HG02943 (cell line): ENCODE measurements around the gene ATP9B.

Experiments used
- ATAC-seq: cut with Tn5 transposase; IDR thresholded peaks from one replicate; pipeline ENCODE4 v1.9.1; 2021; ENCODE audit warnings: mild to moderate bottlenecking, low read depth, moderate library complexity; ENCODE audit not compliant: unreplicated experiment

Gene ATP9B, protein sequence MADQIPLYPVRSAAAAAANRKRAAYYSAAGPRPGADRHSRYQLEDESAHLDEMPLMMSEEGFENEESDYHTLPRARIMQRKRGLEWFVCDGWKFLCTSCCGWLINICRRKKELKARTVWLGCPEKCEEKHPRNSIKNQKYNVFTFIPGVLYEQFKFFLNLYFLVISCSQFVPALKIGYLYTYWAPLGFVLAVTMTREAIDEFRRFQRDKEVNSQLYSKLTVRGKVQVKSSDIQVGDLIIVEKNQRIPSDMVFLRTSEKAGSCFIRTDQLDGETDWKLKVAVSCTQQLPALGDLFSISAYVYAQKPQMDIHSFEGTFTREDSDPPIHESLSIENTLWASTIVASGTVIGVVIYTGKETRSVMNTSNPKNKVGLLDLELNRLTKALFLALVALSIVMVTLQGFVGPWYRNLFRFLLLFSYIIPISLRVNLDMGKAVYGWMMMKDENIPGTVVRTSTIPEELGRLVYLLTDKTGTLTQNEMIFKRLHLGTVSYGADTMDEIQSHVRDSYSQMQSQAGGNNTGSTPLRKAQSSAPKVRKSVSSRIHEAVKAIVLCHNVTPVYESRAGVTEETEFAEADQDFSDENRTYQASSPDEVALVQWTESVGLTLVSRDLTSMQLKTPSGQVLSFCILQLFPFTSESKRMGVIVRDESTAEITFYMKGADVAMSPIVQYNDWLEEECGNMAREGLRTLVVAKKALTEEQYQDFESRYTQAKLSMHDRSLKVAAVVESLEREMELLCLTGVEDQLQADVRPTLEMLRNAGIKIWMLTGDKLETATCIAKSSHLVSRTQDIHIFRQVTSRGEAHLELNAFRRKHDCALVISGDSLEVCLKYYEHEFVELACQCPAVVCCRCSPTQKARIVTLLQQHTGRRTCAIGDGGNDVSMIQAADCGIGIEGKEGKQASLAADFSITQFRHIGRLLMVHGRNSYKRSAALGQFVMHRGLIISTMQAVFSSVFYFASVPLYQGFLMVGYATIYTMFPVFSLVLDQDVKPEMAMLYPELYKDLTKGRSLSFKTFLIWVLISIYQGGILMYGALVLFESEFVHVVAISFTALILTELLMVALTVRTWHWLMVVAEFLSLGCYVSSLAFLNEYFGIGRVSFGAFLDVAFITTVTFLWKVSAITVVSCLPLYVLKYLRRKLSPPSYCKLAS

DNA sequence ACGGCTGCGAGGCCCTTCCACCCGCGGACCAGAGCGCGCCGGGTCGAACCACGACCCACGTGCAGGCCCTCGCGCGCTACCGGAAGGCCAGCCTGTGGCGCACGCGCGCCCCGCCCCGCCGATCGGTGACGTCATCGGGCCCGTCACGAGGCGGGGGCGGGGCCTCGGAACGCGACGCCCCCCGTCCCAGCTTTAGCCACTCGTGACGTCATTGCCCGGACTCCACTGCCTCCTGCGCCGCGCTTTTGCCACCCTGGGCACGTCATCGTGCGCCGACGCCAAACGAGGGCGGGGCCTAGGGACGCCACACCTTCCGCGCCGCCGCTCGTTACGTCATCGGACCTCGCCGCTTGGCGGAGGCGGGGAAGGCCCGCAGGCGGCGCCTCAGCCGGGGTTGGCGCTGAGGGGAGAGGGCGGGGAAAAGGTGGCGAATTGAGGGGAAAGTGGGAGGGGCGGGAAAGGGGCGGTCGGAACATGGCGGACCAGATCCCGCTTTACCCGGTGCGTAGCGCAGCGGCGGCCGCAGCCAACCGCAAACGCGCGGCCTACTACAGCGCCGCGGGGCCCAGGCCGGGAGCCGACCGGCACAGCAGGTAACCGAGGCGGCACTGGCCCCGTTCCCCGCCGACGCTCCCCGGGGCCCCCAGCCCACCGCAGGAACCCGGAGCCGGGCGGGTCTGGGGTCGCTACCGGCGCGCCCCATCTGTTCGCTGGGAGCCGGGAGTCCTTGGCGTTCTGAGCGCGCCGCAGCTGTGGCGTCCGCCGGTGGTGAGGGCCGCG, at the start of gene ATP9B:
Gene ATP9B (plus strand): TSS at position 458 of the 780 bp plus-strand sequence. CDS start 17 bp downstream, at position 475.
- ATAC-seq = peak; percentile 73

DNA sequence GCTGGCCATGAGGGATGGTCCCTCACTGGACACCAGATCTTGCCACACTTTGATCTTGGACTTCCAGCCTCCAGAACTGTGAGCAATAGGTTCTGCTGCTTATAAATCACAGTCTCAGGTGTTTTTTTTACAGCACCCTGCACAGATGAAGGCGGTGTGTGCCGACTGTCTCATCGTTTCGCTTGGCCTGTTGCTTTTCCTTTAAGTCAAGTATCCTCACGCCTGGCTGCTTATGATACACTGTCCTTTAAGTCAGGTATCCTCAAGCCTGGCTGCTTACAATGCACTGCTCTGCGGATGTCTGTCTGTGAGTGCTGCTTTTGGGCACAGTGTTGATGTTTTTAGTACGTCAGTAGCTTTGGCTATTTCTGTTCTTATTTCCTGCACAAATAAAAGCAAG, 49.3 kb upstream of the ATP9B start:
- ATAC-seq = no peak

DNA sequence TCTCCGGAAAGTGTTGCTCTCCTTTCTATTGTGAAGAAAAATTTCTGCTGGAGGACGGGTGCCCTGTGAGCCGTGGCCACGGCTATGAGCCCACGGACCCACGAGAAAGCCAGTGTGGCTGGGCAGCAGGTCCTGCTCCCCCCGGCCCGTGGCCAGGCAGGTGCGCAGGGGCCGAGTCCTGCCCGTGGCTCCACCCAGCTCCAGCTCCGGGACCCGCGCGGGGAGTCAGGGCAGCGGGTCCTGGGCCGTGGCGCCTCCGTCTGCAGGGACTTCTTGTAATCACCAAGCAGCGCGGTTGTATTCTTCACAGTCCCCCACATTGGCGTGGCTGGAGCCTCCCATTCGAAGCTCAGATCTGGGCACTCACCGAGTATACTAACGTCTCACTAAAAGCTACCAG, 46.6 kb upstream of the ATP9B start:
- no peak for ATAC-seq

DNA sequence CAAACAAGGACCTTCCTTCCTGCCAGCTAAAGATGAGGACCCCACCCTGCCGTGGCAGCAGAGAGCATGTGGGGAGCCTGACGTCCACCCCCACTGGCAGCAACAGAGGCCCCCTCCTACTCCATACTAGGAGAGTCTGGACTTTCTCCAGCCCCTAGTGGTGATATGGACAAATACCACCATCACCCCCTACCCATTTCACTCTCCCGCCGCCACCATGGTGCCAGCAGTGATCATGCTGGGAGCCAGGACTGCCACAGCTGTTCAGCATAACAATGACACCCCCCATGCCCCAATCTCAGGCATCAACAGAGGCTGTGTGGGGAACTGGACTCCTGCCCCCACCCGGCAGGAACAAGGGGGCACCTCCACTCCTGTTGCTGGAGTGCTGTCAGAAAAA, 42.7 kb upstream of the ATP9B start:
- ATAC-seq = no peak

DNA sequence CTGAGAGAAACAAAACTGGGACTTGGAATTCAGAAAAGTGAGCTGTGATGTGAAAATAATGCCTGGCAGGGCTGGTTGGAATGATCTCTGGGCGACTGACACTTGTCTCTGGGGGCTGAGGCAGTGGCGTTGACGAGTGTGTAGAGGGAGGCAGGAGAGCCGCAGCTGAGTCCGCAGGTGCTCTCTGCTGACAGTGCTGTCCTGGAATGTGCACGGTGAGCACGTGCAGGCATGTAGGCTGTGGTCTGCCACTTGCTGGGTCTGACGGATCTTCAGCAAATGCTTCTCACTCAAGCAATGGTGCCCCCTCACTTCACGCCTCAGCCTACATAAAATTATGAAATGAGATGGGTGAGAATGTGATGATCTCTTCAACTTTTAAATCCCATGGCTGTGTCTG, 38.5 kb upstream of the ATP9B start:
- ATAC-seq = no peak

DNA sequence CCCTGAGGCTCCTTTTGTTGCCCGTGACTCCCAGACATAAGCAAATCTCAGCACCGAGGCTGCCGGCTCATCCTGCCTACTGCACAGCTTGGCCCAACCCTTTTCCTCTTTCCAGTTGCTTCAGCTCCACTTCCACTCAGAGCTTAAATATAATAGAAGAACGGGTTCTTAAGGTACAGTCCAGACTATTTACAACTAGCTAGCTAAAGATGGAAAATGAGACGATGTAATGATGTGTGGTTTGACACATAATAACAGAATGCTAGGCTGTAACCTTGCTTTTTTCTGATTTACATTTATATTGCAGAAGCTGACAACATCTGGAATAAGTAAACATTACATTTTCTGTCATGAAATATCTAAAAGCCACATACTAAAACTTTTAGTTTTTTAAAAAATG, 26.9 kb upstream of the ATP9B start:
- ATAC-seq = no peak

DNA sequence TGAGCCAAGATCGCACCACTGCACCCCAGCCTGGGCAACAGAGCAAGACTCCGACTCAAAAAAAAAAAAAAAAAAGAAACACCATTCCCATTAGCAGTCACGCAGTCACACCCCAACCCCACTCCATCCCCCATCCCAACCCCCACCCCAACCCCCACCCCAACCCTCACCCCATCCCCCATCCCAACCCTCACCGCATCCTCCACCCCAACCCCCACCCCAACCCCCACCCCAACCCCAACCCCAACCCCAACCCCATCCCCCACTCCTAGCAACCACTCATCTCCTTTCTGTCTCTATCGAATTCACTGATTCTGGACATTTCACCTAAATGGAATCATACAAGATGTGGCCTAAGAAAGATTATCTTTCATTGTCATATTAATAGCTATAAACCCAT, 25.9 kb upstream of the ATP9B start:
- no peak for ATAC-seq

DNA sequence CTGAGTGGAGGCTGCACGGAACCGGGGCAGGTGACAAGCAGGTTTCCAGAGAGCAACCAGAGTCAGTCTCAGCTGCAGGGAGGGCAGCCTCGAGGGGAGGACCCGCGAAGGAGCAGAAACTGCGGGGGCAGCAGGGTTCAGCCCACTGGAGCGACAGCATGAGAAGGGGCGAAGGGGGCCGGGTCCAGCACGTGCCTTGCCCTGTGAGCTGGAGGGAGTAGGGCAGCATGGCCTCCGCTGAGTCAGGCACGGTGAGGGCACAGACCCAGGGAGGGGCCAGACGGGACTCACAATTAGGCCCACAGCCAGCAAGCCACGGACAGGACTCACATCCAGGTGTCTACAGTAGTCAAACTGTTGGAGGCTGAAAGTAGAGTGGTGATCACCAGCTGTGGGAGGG, 22.7 kb upstream of the ATP9B start:
- ATAC-seq = no peak

DNA sequence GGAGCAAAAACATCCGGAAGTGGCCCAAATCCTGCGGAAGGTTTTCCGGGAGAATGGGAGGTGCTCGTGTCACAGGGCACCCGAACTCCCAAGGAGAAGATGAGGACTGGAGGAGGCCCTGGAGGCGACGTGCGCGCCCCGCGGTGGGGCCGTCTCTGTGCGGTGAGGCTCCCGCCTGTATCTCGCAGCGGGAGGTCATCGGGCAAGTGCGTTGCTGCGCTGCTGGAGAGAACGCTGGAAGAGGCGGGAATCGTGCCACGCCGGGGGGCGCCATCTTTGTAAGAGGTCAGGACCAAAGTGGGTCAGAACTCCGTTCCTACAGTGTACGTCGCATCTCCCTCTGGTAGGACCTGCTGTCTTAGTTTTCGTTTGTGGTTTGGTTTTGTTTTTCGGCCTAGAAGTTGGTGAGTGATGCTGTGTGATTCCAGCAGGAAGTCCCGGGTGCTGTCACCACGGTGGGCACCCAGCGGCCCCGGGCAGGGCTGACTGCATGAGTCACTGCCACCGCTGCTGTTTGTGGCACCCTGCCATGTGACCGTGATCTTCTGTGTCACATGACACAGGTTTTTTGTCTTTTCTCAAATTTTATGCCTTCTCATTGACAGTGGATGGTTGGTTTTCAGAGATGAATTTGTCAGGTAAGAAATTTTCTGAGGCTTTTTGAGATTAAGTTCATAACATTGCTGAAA, 21.5 kb upstream of the ATP9B start:
- no peak for ATAC-seq

DNA sequence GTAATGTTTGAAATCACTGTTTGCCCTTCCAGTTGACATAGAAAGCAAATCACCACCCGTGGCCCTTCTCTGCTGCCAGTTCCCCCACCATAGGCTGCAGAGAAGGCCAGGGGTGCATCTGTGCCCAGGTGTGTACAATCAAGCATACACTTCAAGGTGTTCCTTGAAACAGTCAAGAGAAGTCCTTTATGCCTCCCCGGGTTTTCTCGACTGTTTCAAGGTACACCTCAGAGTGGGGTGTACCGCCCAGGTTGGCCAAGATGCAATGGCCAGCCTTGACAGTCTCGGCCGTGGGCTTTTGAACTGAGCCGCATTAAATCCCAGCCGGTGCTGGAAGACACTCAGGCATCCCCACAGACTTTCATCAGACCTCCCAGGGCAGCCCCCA, 21.0 kb upstream of the ATP9B start:
- ATAC-seq = no peak

DNA sequence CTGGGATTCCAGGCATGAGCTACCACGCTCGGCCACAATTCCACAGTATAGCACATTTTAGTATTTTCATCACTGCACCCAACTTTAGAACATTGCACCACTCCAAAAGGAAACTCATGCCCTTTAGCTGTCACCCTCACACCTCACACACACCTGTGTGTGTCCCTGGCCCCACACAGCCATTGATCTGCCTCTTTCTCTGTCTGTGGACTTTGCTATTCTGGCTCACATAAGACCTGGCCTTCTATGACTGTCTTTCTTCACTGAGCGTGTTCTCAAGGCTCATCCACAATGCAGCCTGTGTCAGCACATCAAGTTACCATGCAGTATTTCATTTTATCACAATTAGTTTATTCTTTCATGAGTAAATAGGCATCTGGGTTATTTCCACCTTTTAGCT, 19.7 kb upstream of the ATP9B start:
- ATAC-seq = no peak

DNA sequence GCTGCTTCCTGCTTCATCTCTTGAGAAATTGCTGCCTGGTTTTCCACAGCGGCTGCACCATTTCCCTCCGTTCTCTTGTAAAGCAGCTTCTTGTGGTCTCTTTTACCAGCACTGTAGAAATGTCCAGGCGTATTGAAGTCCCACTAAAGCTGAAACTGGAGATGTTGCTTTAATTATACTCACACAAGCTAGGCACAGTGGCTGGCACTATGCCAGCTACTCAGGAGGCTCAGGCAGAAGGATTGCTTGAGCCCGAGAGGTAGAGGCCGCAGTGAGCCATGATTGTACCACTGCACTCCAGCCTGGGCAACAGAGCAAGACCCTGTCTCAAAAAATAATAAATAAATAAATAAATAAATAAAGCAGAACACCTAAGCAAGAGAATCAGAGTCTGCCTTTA, 19.2 kb upstream of the ATP9B start:
- no peak for ATAC-seq

DNA sequence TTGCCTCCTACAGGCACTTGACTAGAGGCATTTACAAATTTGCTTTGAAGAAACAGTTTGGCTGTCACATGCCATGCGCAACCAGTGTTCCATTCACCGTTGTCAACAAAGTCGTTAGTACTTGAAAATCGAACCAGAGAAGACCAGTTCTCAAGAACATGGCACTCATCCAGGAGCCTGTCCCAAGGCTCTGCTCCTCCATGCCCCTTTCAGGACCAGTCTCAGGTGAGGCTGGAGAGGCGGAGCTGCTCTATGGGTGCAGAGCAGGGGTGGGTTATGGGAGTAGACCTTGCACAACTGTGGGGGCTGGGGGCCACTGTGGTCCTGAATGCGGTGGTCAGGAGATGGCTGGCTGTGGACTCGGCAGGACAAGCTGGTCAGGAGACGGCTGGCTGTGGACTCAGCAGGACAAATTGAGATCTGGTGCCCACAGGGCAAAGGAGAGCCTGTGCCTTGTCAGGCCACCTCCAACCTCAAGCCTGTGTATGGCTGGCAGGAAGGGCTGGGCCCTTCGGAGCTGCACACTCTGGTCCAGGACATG, 12.3 kb upstream of the ATP9B start:
- no peak for ATAC-seq

DNA sequence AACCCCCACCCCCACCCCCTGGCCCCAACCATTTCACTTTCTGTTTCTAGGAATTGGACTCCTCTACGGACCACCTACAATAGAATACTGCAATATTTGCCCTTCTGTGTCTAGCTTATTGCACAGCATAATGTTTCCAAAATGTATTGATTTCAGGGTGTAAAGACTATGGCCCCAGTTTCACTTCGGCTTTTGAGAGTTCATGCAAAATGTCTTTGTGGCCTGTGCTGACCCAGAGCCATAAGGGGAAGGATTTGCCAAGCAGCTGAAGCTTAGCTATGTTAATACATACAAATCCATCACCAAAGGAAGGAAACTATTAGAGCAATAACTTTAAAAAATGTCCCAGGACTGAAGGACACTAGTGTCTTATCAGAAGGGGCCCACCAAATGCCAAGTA, 11.2 kb upstream of the ATP9B start:
- no peak for ATAC-seq

DNA sequence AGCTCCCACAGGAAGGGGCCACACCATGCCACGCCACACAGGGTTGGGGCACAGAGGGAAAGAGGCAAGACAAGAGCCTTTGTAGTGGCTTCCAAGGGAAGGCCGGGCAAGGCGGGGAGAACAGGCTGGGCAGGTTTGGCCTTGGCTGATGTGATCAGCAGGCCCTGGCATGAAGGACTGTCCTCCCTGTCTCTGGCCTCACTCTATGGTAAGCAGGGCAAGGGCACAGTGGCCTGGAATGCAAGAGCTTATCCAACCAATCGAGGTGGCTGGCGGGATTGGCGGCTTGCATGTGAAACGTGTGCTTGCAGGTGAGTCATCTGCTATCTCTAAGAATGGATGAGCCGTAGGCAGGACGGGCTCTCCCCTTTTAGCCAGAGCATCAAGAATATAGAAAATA, 6.4 kb upstream of the ATP9B start:
- no peak for ATAC-seq

DNA sequence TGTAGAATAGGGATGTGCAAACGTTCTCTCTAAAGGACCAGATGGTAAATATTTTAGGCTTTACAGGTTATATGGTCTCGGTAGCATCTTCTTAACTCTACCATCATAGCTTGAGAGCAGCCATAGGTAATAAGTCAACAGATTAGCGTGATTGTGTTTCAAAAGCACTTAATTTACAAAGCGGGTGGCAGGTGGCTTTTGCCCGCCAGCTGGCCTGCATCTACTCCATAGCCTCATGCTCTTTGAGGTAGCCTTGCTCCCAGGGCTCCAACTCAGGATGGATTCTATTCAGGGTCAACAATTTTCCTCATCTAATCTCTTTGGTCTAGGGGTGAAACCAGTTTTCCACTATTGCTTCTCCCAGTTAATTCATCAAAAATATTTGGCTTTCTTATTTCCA, 5.0 kb upstream of the ATP9B start:
- no peak for ATAC-seq

DNA sequence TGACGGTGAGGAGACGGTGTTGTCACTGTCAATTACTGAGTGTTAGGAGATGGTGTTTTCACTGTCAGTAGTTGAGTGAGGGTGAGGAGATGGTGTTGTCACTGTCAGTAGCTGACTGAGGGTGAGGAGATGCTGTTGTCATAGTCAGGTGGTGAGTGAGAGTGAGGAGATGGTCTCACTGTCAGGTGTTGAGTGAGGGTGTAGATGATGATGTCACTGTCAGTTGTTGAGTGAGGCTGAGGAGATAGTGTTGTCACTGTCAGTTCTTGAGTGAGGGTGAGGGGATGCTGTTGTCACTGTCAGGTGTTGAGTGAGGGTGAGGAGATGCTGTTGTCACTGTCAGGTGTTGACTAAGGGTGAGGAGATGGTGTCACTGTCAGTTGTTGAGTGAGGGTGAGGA, 3.4 kb upstream of the ATP9B start:
- no peak for ATAC-seq

DNA sequence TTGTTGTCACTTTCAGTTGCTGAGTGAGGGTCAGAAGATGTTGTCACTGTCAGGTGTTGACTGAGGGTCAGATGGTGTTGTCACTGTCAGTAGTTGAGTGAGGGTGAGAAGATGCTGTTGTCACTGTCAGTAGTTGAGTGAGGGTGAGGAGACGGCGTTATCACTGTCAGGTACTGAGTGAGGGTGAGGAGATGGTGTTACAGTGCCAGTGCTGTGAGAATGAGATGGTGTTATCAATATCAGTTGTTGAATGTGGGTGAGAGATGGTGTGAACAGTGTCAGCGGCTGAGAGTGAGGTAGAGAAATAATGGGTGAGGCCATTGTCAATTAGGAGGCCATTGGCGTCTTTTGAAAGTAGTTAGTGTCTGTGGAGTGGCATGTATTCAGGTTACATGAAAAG, 1.6 kb upstream of the ATP9B start:
- no peak for ATAC-seq

DNA sequence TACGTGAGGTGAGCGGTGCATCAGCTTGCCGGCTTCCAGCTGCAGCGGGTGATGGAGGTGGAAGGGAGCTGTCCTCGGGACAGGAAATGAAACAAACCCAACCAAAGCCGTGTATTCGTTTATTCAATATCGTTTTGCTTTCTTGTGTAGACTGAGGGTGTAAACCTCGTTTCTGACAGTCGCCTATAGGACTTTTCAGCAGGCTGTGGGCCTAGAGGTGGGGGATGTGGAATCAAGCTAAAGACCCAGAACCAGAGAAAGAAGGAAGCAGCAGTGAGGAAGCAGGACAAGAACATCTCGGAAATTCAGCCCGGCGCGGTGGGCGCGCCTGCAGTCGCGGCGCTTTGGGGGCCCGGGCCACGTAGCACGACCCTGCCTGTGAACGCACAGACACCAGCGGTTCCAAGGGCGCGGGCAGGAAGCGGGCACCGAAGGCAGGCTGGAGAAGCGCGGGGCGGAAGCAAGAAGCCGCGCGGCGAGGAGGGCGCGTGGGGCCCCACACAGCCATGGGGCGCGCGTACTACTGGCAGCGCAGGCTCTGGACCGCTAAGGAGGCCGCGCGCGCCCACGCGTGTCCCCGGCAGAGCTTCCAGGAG, 755 bp upstream of the ATP9B start:
- ATAC-seq = peak; percentile 38
